ENCODE results near the gene EID2B.

The EID2B gene

GRCh38 chr19:39531834-39532232, 819 bp downstream of the EID2B start:
- peak in 1 of 2 experiments; percentile 46 for DNase-seq

GRCh38 chr19:39525205-39525604, 7.4 kb downstream of the EID2B start:
- DNase-seq: no peak

- no peak for DNase-seq
Measured at GRCh38 chr19:39524495-39524894, 8.2 kb downstream of the EID2B start.

GRCh38 chr19:39520541-39521484, 11.8 kb downstream of the EID2B start:
- DNase-seq: no peak

GRCh38 chr19:39518975-39519374, 13.7 kb downstream of the EID2B start:
- no peak for DNase-seq

GRCh38 chr19:39518458-39518857, 14.2 kb downstream of the EID2B start:
- no peak for DNase-seq

- DNase-seq: no peak
Measured at GRCh38 chr19:39517432-39517831, 15.2 kb downstream of the EID2B start.

GRCh38 chr19:39516270-39516669, 16.4 kb downstream of the EID2B start:
- DNase-seq: no peak

GRCh38 chr19:39515551-39516191, 17.0 kb downstream of the EID2B start:
- DNase-seq: no peak

- no peak for DNase-seq
Measured at GRCh38 chr19:39514840-39515550, 17.7 kb downstream of the EID2B start, which contains the start of gene SELENOV. SELENOV (plus strand) TSS chr19:39515139; CDS start chr19:39515213, 74 bp downstream.

GRCh38 chr19:39512988-39513387, 19.7 kb downstream of the EID2B start:
- no peak for DNase-seq

GRCh38 chr19:39509233-39509632, 23.4 kb downstream of the EID2B start:
- DNase-seq: no peak

GRCh38 chr19:39508629-39509028, 24.0 kb downstream of the EID2B start:
- no peak for DNase-seq

- DNase-seq: peak in 1 of 2 experiments; percentile 35
Measured at GRCh38 chr19:39507715-39508364, 24.8 kb downstream of the EID2B start.

GRCh38 chr19:39506944-39507714, 25.5 kb downstream of the EID2B start:
- peak; percentile 96 for DNase-seq

- DNase-seq: no peak
Measured at GRCh38 chr19:39506598-39506943, 26.1 kb downstream of the EID2B start.

- no peak for DNase-seq
Measured at GRCh38 chr19:39502640-39503417, 29.8 kb downstream of the EID2B start.

GRCh38 chr19:39501340-39501739, 31.3 kb downstream of the EID2B start:
- DNase-seq: no peak

- DNase-seq: no peak
Measured at GRCh38 chr19:39500543-39500942, 32.1 kb downstream of the EID2B start.

- DNase-seq: no peak
Measured at GRCh38 chr19:39499932-39500331, 32.7 kb downstream of the EID2B start.
